K562 (cell line): ENCODE data around the gene STIL. TPM values are rescaled to one million over a fixed set of nuclear protein-coding genes. Genes with fewer than 3 reads are reported as not detected.

Experiments used
- CBFA2T3 ChIP-seq: fragments of 450-650 bp; IDR thresholded peaks from 2 replicates; pipeline ENCODE4 v1.6.1; 2017
- CBX3 ChIP-seq, 2 experiments: IDR thresholded peaks; 1 replicate in 1 of 2; 2 replicates in 1 of 2; pipeline ENCODE4 v1.6.1; 2012; ENCODE audit warnings: inconsistent platforms in 2 of 2, low read length in 2 of 2, borderline replicate concordance in 1 of 2, control low read depth in 1 of 2
- CREM ChIP-seq: IDR thresholded peaks from 2 replicates; pipeline ENCODE4 v1.6.1; 2014; ENCODE audit warnings: antibody characterized with exemption, low read depth
- E2F3 ChIP-seq: fragments of 250-450 bp; sonication (Bioruptor Pico); IDR thresholded peaks from 2 replicates; pipeline ENCODE4 v1.4.0; 2020; ENCODE audit warnings: mild to moderate bottlenecking
- GATAD2B ChIP-seq: fragments of 450-650 bp; IDR thresholded peaks from 2 replicates; pipeline ENCODE4 v1.6.1; 2017; ENCODE audit warnings: mild to moderate bottlenecking, borderline replicate concordance
- NEUROD1 ChIP-seq: fragments of 150-350 bp; IDR thresholded peaks from 2 replicates; pipeline ENCODE4 v1.6.1; 2014; ENCODE audit warnings: borderline replicate concordance, low read length, low read depth; ENCODE audit not compliant: partially characterized antibody
- NRF1 ChIP-seq, 2 experiments: fragments of 450-650 bp; IDR thresholded peaks in 1 of 2; conservative IDR thresholded peaks in 1 of 2; 2 replicates each; pipeline ENCODE4 v1.6.1; 2014; ENCODE audit warnings: mild to moderate bottlenecking in 2 of 2
- TBP ChIP-seq: optimal IDR thresholded peaks from 2 replicates; pipeline ENCODE3; 2011; ENCODE audit warnings: low read depth, low read length, improper control_type of control experiment
- ZNF408 ChIP-seq: fragments of 250-450 bp; sonication (Bioruptor Pico); IDR thresholded peaks from 2 replicates; pipeline ENCODE4 v1.4.0; 2020; ENCODE audit warnings: low read depth, mild to moderate bottlenecking, moderate library complexity
- ZNF699 ChIP-seq: fragments of 250-450 bp; sonication (Bioruptor Pico); IDR thresholded peaks from 2 replicates; pipeline ENCODE4 v1.8.0; 2021; ENCODE audit warnings: mild to moderate bottlenecking, moderate library complexity; ENCODE audit not compliant: insufficient replicate concordance
- polyA plus RNA-seq, 8 experiments: library from polyadenylated mRNA; depleted of rRNA in 4 of 8; stranded (reverse) in 5 of 8; unstranded in 3 of 8; fragments of >200 nt; fragmentation: Nextera tagmentation in 2 of 8; fragmentation: Illumina TruSeq in 1 of 8; extraction: Ambion mirVana in 2 of 8; extraction: Trizol in 1 of 8; gene quantifications; 2 replicates each; pipeline versions ENCODE4 v1.2.1 to v1.2.3, GENCODE V29; 2011 to 2014; ENCODE audit warnings: inconsistent platforms in 1 of 8, missing spikeins in 1 of 8
- total RNA-seq, 7 experiments: library from RNA; depleted of rRNA in 6 of 7; stranded (reverse); fragments of >200 nt in 6 of 7; fragmentation: Illumina TruSeq in 2 of 7; extraction: Trizol in 2 of 7; gene quantifications; 2 replicates each; pipeline versions ENCODE4 v1.2.1 to v1.2.3, GENCODE V29; 2011 to 2021; ENCODE audit warnings: low replicate concordance in 1 of 7
- TF ChIP-seq, protein P1 (sequence below): fragments of 450-650 bp; IDR thresholded peaks from 2 replicates; pipeline ENCODE4 v1.6.1; 2018; ENCODE audit not compliant: partially characterized antibody
- TF ChIP-seq, protein P2 (sequence below): fragments of 450-650 bp; IDR thresholded peaks from 2 replicates; pipeline ENCODE4 v1.6.1; 2017; ENCODE audit warnings: antibody characterized with exemption, mild to moderate bottlenecking
- TF ChIP-seq, protein P3 (sequence below): sonication (generic); formaldehyde crosslinking; IDR thresholded peaks from 2 replicates; pipeline ENCODE4 v1.8.0; 2023; ENCODE audit warnings: mild to moderate bottlenecking, missing genetic modification reagents

Gene STIL
- total and polyA plus RNA-seq, 9 of the 15 experiments (the other 6 are each of a cell fraction or from before 2014, with no cell fraction given), result 10.5 to 77.4 (median 39.6) TPM

DNA sequence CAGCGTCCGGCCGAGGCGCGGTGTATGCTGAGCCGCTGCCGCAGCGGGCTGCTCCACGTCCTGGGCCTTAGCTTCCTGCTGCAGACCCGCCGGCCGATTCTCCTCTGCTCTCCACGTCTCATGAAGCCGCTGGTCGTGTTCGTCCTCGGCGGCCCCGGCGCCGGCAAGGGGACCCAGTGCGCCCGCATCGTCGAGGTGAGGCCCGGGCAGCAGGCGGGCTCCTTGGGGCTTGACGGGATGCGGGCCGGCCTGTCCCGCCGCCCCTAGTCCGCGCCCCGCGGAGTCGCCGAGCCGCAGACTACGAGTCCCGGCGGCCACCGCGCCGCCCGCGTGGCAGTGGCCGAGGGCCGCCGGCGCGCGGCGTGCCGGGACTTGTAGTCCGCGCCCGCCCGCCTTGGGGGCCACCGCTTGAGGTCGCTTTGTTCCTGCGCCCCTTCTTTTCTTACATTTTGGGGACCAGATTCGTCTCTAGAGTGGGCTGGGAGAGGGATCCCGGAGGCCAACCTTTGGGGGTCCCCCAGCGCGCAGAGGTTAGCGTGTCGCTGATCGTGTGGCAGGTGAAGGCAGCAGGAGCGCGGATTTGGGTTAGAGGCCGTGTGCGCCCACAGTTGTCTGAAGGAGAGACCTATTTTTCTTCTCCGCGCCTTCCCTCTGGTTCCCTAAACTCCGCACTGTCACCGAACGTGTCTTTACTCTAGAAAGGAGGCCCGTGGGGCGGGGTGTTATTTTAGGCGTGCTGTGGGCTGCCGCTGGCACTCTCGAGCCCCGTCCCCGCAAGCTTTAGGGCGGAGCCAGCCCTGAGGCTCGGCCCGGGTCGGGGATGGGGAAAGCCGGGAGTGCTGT lies 20.2 kb upstream of the STIL start (continued):
- TF ChIP-seq, protein P1, sequence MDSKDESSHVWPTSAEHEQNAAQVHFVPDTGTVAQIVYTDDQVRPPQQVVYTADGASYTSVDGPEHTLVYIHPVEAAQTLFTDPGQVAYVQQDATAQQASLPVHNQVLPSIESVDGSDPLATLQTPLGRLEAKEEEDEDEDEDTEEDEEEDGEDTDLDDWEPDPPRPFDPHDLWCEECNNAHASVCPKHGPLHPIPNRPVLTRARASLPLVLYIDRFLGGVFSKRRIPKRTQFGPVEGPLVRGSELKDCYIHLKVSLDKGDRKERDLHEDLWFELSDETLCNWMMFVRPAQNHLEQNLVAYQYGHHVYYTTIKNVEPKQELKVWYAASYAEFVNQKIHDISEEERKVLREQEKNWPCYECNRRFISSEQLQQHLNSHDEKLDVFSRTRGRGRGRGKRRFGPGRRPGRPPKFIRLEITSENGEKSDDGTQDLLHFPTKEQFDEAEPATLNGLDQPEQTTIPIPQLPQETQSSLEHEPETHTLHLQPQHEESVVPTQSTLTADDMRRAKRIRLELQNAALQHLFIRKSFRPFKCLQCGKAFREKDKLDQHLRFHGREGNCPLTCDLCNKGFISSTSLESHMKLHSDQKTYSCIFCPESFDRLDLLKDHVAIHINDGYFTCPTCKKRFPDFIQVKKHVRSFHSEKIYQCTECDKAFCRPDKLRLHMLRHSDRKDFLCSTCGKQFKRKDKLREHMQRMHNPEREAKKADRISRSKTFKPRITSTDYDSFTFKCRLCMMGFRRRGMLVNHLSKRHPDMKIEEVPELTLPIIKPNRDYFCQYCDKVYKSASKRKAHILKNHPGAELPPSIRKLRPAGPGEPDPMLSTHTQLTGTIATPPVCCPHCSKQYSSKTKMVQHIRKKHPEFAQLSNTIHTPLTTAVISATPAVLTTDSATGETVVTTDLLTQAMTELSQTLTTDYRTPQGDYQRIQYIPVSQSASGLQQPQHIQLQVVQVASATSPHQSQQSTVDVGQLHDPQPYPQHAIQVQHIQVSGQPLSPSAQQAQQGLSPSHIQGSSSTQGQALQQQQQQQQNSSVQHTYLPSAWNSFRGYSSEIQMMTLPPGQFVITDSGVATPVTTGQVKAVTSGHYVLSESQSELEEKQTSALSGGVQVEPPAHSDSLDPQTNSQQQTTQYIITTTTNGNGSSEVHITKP, result no peak
- TF ChIP-seq, protein P2, sequence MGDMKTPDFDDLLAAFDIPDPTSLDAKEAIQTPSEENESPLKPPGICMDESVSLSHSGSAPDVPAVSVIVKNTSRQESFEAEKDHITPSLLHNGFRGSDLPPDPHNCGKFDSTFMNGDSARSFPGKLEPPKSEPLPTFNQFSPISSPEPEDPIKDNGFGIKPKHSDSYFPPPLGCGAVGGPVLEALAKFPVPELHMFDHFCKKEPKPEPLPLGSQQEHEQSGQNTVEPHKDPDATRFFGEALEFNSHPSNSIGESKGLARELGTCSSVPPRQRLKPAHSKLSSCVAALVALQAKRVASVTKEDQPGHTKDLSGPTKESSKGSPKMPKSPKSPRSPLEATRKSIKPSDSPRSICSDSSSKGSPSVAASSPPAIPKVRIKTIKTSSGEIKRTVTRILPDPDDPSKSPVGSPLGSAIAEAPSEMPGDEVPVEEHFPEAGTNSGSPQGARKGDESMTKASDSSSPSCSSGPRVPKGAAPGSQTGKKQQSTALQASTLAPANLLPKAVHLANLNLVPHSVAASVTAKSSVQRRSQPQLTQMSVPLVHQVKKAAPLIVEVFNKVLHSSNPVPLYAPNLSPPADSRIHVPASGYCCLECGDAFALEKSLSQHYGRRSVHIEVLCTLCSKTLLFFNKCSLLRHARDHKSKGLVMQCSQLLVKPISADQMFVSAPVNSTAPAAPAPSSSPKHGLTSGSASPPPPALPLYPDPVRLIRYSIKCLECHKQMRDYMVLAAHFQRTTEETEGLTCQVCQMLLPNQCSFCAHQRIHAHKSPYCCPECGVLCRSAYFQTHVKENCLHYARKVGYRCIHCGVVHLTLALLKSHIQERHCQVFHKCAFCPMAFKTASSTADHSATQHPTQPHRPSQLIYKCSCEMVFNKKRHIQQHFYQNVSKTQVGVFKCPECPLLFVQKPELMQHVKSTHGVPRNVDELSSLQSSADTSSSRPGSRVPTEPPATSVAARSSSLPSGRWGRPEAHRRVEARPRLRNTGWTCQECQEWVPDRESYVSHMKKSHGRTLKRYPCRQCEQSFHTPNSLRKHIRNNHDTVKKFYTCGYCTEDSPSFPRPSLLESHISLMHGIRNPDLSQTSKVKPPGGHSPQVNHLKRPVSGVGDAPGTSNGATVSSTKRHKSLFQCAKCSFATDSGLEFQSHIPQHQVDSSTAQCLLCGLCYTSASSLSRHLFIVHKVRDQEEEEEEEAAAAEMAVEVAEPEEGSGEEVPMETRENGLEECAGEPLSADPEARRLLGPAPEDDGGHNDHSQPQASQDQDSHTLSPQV, result peak; percentile 67; the same call in 1 of the 2 replicates
- TF ChIP-seq E2F3 (CRISPR knock-in tag) (peak; percentile 44; the same call in 1 of the 2 replicates), TBP (peak; percentile 29), NEUROD1 (peak; percentile 37), CREM (0 out of 2 replicates have a peak, but pooled peaks have one; percentile 59), NRF1 (conservative IDR thresholded peaks at IDR 0.05 in 1 of 2, IDR thresholded peaks at IDR 0.05 in 1 of 2) (peak in 1 of 2 experiments; percentile 35; a peak in 2 of 4 replicates), CBX3 (IDR thresholded peaks at IDR 0.05; ENCODE audit: borderline replicate concordance in 1 of 2, low read length in 2 of 2) (peak in 1 of 2 experiments; percentile 14; a peak in 1 of 3 replicates), GATAD2B (peak; percentile 7), ZNF408 (no peak), CBFA2T3 (no peak), ZNF699 (no peak)
- TF ChIP-seq, protein P3, sequence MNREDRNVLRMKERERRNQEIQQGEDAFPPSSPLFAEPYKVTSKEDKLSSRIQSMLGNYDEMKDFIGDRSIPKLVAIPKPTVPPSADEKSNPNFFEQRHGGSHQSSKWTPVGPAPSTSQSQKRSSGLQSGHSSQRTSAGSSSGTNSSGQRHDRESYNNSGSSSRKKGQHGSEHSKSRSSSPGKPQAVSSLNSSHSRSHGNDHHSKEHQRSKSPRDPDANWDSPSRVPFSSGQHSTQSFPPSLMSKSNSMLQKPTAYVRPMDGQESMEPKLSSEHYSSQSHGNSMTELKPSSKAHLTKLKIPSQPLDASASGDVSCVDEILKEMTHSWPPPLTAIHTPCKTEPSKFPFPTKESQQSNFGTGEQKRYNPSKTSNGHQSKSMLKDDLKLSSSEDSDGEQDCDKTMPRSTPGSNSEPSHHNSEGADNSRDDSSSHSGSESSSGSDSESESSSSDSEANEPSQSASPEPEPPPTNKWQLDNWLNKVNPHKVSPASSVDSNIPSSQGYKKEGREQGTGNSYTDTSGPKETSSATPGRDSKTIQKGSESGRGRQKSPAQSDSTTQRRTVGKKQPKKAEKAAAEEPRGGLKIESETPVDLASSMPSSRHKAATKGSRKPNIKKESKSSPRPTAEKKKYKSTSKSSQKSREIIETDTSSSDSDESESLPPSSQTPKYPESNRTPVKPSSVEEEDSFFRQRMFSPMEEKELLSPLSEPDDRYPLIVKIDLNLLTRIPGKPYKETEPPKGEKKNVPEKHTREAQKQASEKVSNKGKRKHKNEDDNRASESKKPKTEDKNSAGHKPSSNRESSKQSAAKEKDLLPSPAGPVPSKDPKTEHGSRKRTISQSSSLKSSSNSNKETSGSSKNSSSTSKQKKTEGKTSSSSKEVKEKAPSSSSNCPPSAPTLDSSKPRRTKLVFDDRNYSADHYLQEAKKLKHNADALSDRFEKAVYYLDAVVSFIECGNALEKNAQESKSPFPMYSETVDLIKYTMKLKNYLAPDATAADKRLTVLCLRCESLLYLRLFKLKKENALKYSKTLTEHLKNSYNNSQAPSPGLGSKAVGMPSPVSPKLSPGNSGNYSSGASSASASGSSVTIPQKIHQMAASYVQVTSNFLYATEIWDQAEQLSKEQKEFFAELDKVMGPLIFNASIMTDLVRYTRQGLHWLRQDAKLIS, result peak; percentile 89
